Inflammatory macrophage treated with lipopolysaccharide for 4 hours (primary cell): ENCODE measurements around the gene ELL.
"Not testable (repeated sequence)": the region's sequence is repeated elsewhere in the genome, so short reads cannot be mapped to it uniquely, and the experiment has no call there.

Source experiments
- DNase-seq: peaks from one replicate; pipeline ENCODE4 v3.0.0-alpha.2; 2020

Gene ELL

GRCh38 chr19:18521692-18522123 is at the start of gene ELL:
Gene ELL (minus strand): TSS chr19:18522070. CDS start chr19:18522055, 15 bp downstream.
- no peak for DNase-seq

- DNase-seq = no peak
These were observed 46.5 kb upstream of the ELL start for GRCh38 chr19:18568367-18568766.

GRCh38 chr19:18566953-18567352 is 45.1 kb upstream of the ELL start:
- DNase-seq = no peak

GRCh38 chr19:18562086-18562485 is 40.2 kb upstream of the ELL start:
- DNase-seq = no peak

- no peak for DNase-seq
These were observed 37.8 kb upstream of the ELL start for GRCh38 chr19:18559685-18560084.

- no peak for DNase-seq
These were observed 36.7 kb upstream of the ELL start for GRCh38 chr19:18558604-18559003.

- DNase-seq = no peak
These were observed 36.3 kb upstream of the ELL start for GRCh38 chr19:18558202-18558555.

GRCh38 chr19:18557411-18558201 is 35.7 kb upstream of the ELL start, which contains the start of gene KXD1:
Gene KXD1 (plus strand): TSS chr19:18557870. CDS start chr19:18562057, 4,187 bp downstream.
- DNase-seq = peak; percentile 100

GRCh38 chr19:18551631-18552030 is 29.8 kb upstream of the ELL start:
- DNase-seq = no peak

GRCh38 chr19:18543814-18544475 is 22.1 kb upstream of the ELL start:
- DNase-seq = peak; percentile 85

GRCh38 chr19:18542941-18543813 is 21.3 kb upstream of the ELL start, which contains the start of gene FKBP8:
Gene FKBP8 (minus strand): TSS chr19:18543573. CDS start chr19:18541970, 1,603 bp downstream.
- DNase-seq = peak; percentile 91

GRCh38 chr19:18541992-18542940 is 20.4 kb upstream of the ELL start:
- no peak for DNase-seq

GRCh38 chr19:18541258-18541991 is 19.6 kb upstream of the ELL start:
- DNase-seq = peak; percentile 23

- not testable (repeated sequence) for DNase-seq
These were observed 18.3 kb upstream of the ELL start for GRCh38 chr19:18540200-18540599.

- DNase-seq = no peak
These were observed 17.5 kb upstream of the ELL start for GRCh38 chr19:18539372-18539771.

GRCh38 chr19:18538115-18538514 is 16.2 kb upstream of the ELL start:
- no peak for DNase-seq

- DNase-seq = no peak
These were observed 15.6 kb upstream of the ELL start for GRCh38 chr19:18537431-18537830.

- no peak for DNase-seq
These were observed 14.6 kb upstream of the ELL start for GRCh38 chr19:18536475-18536874.

- DNase-seq = no peak
These were observed 11.2 kb upstream of the ELL start for GRCh38 chr19:18533058-18533457.

GRCh38 chr19:18532168-18532890 is 10.5 kb upstream of the ELL start:
- no peak for DNase-seq

GRCh38 chr19:18531485-18531884 is 9.6 kb upstream of the ELL start:
- DNase-seq = no peak
